GM18867 (cell line): Measurements from ENCODE around the gene VCAN.

Experiments used
- ATAC-seq: cut with Tn5 transposase; IDR thresholded peaks from one replicate; pipeline ENCODE4 v1.9.1; 2021; ENCODE audit warnings: mild to moderate bottlenecking, moderate library complexity; ENCODE audit not compliant: unreplicated experiment

Gene VCAN

GRCh38 chr5:83559118-83559785, 87.7 kb downstream of the VCAN start:
- no peak for ATAC-seq

DNA sequence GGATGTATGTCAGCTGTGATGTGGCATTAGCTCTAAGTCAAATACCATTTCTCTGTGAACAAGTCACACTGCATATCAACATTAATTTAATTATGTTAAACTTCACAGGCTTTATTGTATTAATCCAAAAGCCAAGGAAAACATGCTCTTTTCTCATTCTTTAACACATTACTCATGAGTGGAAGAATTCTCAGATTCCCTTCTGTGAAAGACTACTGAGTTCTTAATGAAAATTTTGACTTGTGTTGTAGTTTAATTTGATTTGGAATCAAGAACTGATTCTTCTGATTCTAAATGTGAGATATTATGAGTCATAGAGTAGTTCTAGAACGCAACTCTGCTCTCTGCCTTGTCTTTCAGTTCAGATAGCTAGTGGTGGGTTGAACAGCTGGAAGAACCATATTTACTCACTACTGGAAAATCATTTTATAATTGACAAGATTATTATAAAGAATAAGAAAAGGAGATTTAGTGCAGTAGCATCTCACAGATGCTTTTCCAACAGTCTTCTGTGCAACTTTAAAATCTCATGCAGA, 90.6 kb downstream of the VCAN start:
- ATAC-seq, result no peak

DNA sequence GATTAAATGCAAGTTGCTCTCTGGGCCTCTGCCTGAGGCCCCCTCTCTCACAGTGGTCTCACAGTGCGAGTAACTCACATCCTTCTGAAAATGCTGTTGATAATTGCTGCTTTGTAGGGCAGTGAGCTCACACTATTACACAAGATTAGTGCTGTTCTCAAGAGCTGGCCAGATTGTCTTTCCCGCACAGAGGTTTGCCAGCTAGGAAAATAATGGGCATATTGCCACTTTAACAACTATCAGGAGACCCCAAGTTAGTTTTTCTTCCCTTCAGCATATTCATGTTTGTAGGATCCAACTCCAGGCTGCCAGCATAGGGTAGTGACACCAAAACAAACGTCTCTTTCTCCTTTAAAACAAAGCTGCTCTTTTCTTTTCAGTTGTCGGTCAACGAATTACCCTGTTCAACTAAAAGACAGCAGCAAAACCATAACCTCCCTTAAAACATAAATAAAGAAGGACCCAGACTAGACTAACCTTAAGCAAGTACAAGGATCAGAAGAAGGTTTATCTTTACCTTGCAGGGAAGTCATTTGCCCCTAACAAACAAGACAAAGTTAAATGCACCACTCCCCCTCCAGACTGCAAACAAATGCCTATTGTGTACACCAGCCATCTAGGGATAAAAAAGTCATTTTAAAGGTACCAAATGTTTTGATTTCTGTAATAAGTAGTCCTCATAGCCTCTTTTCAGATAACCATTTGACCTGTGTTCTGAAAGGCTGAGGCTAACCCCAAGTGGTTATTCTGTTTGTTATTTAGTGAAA, 91.4 kb downstream of the VCAN start:
- no peak for ATAC-seq

GRCh38 chr5:83563631-83564030, 92.1 kb downstream of the VCAN start:
- ATAC-seq, result no peak

DNA sequence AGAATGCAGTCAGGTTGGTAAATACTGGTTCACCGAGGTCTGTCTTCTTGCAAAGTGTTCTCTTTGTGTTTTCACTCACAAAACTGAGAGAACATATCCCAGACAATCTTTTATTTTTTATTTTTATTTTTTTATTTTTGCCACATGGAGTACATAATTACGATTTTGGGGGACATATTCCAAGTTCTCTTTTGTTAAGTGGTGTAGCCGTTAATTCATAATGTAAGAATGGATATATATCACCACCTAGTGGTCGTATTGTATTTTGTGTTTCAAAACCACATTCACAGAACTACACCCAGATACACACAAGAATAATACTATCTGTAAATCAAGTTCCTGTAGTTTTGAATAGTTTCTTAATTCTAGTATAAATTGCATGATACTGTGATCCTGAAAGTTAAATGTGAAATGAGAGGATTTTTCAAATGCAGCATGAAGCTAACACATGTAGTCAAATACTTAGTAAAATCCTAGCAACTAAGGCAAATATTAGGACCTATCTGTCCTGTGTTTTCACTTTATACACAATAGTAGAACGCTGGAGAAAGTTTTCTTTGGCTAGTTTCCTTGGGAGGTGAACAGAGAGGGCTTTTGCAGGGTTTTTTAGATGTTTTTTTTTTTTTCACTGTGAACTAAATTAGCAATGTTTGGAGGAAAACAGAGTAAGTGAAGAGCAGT, 92.7 kb downstream of the VCAN start:
- ATAC-seq, result peak; percentile 71

DNA sequence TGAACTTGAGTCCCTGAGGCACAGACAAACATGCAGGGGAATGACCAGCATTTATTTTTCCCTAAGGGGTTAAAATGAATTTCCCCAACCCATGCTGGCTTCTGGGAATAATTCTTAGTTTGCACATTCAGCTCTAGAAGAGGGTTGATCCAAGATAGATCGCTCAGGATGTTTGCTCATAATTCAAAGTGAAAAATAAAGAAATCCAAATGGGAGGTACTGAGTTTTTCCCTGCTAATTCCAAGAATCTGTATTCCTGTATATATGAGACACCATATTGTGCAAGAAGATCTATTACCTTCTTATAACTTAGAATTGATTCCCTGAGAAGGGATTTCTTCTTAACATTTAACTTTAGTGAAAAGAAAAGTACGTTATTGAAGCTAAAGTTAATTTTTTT, 96.2 kb downstream of the VCAN start:
- no peak for ATAC-seq

DNA sequence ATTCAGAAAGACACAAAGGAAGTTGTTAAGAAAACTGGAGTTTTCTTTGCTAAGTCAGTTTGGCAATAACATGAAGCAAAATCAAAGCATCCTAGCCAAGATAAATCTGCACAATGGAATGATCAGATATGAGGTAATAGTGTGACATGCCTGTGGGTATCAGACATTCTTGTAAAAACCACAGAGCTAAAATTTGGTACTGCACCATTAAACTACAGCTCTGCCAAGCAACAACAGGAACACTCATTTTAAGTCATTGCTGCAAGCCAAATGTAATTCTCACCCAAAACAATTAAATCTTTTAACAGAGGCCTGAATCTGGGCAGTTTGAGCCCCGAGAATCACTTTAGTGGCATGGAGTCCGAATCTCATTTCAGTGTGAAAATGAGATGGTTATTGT, 96.6 kb downstream of the VCAN start:
- no peak for ATAC-seq

DNA sequence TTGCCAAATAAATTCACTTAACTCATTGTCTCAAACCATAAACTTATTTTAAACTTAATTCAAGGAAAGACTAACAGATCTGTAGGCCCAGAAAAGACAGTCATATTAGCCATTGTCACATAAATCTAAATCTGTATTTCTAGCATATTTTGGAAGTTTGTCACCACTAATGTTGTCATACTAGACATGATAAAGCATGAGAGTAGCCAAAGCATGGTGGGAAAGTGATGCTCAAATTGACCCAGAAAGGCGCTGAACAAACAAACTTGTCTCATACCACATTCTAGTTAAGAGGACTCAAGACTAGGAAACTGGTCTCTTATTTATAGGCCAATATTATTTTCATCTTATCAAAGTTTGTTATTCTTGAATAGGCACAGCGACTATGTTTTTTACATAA, 99.4 kb downstream of the VCAN start:
- no peak for ATAC-seq

DNA sequence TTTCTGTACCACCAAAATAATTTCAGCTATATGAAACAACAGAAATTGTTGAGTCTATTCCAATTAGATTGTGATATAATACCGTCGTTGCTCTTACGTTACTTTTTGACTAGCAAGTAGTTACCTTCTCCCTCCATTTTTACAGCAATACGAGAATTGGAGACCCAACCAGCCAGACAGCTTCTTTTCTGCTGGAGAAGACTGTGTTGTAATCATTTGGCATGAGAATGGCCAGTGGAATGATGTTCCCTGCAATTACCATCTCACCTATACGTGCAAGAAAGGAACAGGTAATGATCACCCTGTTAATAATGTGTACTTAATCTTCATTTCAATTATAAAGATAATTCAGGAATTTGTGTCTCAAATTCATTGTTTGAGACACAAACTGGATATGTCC, 100.7 kb downstream of the VCAN start:
- ATAC-seq, result no peak

DNA sequence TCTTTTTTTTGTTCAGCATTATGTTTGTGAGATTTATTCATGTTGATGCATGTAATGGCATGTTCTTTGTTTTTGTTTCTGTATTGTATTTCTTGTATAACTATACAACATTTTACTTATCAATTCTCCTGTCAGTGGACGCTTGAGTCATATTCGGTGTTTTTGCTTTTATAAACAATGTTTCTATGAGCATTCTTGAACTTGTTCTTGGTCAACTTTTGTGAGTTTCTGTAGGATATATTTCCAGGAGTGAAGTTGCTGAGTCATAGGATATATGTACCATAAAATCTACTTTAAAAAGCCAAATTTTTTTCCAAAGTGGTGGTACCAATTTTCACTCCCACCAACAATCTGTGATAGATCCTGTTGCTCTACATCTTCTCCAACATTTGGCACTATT, 104.8 kb downstream of the VCAN start:
- no peak for ATAC-seq

DNA sequence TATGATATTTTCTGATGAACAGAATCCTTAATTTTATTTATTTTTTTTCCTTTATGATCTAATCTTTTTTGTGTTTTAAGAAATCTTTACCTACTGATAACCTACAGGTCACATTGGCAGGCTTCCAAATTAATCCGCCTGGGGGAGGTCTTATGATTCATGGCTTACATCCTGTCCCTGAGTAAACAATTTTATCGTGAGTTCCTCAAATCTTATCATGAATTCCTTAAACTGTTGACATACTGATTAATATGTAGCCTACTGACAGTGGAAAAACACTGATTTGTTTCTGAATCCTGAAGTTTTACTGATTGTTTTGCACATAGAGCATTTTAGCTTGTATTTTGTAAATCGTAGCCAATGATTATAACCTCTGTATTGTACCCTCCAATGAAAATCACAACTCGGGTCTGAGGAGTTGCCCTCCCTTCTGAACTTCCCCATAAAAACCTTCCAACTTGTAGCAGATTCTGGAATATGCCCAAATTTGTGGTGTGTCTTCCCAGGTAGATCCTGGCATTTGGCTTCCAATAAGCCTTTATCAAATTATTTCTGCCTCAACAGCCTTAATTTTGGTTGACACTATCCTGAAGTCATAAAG, 105.6 kb downstream of the VCAN start:
- no peak for ATAC-seq

GRCh38 chr5:83583859-83584258, 112.3 kb downstream of the VCAN start:
- no peak for ATAC-seq

DNA sequence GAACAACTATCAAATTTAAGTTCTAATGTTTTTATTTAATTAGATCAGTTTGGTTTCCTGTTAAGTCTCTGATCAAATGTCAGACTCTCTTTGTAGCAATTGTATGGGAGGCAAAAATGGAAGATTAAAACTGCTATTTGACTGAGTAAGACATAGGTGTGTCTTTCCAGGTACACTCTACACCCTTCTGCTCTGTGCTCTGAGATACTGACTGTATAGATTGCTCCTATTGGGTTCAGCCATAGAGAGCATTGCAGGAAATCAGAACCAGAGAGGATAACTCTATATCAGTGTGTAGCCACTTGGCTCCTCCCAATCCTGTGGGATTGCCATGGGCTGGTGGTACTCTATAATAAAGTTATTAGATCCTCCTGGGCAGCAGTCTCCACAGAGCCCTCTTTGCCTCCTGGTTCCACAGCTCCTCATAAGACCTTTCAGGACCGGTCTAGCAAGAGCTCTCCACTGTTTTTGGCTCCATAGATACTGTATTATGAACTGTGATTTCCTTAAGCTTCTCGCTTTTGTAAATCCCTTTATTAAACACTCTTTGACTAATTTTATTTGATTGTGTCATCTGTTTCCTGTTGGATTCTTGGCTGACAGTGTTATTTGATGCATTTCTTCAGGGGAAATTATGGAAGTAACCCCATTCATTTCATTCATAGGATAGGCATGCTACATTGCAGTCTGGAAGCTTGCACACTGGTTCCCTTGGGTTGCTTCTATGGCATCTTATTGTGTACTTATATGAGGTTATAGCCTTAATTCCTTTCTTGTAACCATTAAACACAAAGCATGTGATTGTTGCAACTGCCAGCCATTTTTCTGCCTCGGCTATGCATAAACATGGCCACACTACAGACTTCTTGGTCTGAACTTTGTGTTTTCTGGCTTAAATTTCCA, 115.6 kb downstream of the VCAN start:
- ATAC-seq, result no peak

- ATAC-seq, result no peak
These were observed 118.2 kb downstream of the VCAN start for GRCh38 chr5:83589786-83590185.

DNA sequence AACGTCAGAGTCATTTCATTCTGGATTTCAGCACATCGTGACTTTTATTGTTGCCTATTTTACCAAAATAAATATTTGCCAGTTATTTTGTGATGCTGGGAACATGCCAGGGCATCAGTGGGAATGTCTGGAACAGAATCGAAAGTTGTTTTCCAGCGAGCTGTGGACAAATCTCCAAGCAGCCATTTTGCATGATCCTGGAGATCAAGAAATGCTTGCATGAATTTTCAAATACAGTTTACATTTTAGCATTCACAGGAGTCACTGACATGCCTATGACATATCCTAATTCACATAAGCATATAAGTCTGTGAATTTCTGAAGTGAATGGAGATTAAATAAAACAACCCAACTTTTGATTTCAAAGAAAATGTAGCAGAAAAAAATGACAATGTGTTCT, 119.4 kb downstream of the VCAN start:
- no peak for ATAC-seq

DNA sequence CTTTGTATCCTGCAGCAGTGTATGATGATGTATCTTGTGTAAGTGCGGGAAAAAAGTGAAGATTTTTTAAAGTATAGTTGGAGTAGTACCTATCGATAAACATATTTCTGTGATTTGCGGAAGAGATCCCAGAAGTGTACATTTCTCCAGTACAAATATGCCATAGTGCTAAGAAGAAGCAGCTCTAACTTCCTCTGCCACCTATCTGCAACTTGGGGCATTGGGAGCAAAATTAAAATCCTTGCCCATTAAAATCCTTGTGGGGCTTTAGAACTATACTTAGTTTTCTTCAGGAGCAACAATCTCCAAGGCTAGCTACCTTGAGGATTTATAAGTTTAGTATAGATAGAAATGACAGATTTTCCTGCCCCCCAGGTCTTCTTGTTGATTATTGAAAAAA, 123.7 kb downstream of the VCAN start:
- no peak for ATAC-seq

GRCh38 chr5:83608122-83608521, 136.6 kb downstream of the VCAN start:
- peak; percentile 69 for ATAC-seq

GRCh38 chr5:83614841-83615240, 143.3 kb downstream of the VCAN start:
- ATAC-seq, result no peak

DNA sequence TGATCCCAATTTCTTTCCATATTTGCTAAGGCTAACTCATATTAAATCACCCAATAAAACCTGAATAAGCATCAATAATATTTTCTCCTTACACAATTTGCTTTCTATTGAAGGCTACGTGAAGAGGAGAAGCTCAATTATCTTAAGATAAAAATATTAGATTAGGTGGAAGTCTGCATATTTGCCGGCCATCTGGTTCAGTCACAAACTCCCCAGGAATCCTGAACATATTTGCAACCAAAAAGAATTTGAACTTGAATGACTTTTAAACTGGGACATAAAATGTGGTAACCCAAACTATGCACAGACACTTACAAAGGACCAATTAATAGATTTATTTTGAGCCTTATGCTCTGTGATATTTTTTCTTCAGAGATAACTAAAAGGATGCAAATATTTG, 156.8 kb downstream of the VCAN start:
- no peak for ATAC-seq
